Uterus (tissue), 4 donors: Measurements from ENCODE around the gene REXO1. TPM values are rescaled to one million over a fixed set of nuclear protein-coding genes. Genes with fewer than 3 reads are reported as not detected.
A peak's percentile ranks its signal among the peaks of the same experiment; 100 is the strongest.

ENCODE experiments used
- DNase-seq, 2 donors: peaks; one replicate each; pipeline ENCODE4 v3.0.0-alpha.2; 2019 to 2020
- H3K27ac ChIP-seq, 2 donors: fragments of 200-600 bp; sonication (generic); 1 replicate in 1 of 2; 2 replicates in 1 of 2; pipeline ENCODE4 v1.5.1; 2016 to 2018
- H3K27me3 ChIP-seq, 2 donors: fragments of 200-600 bp; sonication (generic); one replicate each; pipeline ENCODE4 v1.5.1; 2018 to 2019; ENCODE audit warnings: control low read depth in 1 of 2
- H3K36me3 ChIP-seq, 2 donors: fragments of 200-600 bp; sonication (generic); one replicate each; pipeline ENCODE4 v1.5.1; 2019; ENCODE audit warnings: control low read depth in 1 of 2
- H3K4me1 ChIP-seq, 2 donors: fragments of 200-600 bp; sonication (generic); one replicate each; pipeline ENCODE4 v1.5.1; 2018 to 2019; ENCODE audit warnings: control low read depth in 1 of 2
- H3K4me3 ChIP-seq, 2 donors: fragments of 200-600 bp; sonication (generic); 1 replicate in 1 of 2; 2 replicates in 1 of 2; pipeline ENCODE4 v1.5.1; 2018 to 2019; ENCODE audit warnings: mild to moderate bottlenecking in 1 of 2
- H3K9me3 ChIP-seq, 2 donors: fragments of 200-600 bp; sonication (generic); one replicate each; pipeline ENCODE4 v1.5.1; 2019; ENCODE audit warnings: control low read depth in 1 of 2
- CTCF ChIP-seq, 4 experiments: fragments of 200-600 bp in 2 of 4; fragments of 450-650 bp in 2 of 4; sonication (generic) in 2 of 4; IDR thresholded peaks; one replicate each; pipeline ENCODE4 v1.5.1; 2016 to 2019; ENCODE audit warnings: antibody characterized with exemption in 4 of 4, mild to moderate bottlenecking in 2 of 4, moderate library complexity in 1 of 4
- POLR2A ChIP-seq, 2 donors: fragments of 450-650 bp; IDR thresholded peaks; one replicate each; pipeline ENCODE4 v1.6.1; 2016; ENCODE audit warnings: antibody characterized with exemption in 2 of 2, mild to moderate bottlenecking in 1 of 2, moderate library complexity in 1 of 2
- intact Hi-C: fragments of 100-400 bp; cut with DNase I; formaldehyde crosslinking; loops from one replicate; pipeline ENCODE4 v1.15.1; 2023; ENCODE audit warnings: low total_unique reads
- total RNA-seq, 4 donors: library from RNA; depleted of rRNA in 3 of 4; stranded (reverse); fragments of >200 nt in 3 of 4; gene quantifications; one replicate each; pipeline versions ENCODE4 v1.1.0 to v1.2.4, GENCODE V29; 2014 to 2023
- donor health status: DM: yes; HTN: yes; CAD: no.

Gene REXO1
- total RNA-seq, 4 donors from 2014 or later = 1.5 to 67.4 (median 25.1) TPM

- no peaks in the 10 kb centered on the region for H3K4me1 ChIP-seq
- no peak overlapping the region for H3K4me3 ChIP-seq
- H3K36me3 ChIP-seq = no peaks in the 10 kb centered on the region
- no peak overlapping the region for H3K27ac ChIP-seq
- intact Hi-C loops = no loop called here
- no peak for DNase-seq
- H3K9me3 ChIP-seq = no peaks in the 10 kb centered on the region
- H3K27me3 ChIP-seq = no peaks in the 10 kb centered on the region
- TF ChIP-seq CTCF (IDR thresholded peaks at IDR 0.05) = no peak
- no peak for TF ChIP-seq POLR2A (IDR thresholded peaks at IDR 0.05)
Measured at GRCh38 chr19:1794424-1795172, 53.7 kb downstream of the REXO1 start.

GRCh38 chr19:1791879-1792278 lies 56.4 kb downstream of the REXO1 start:
- Histone ChIP-seq H3K4me1 (no peaks in the 10 kb centered on the region), H3K27me3 (peaks cover 0 to 4% of the 10 kb centered on the region in 2 donors), H3K9me3 (no peaks in the 10 kb centered on the region), H3K27ac (no peak overlapping the region), H3K4me3 (no peak overlapping the region), H3K36me3 (no peaks in the 10 kb centered on the region)
- intact Hi-C loops = no loop called here
- TF ChIP-seq POLR2A (IDR thresholded peaks at IDR 0.05) (no peak), CTCF (IDR thresholded peaks at IDR 0.05) (no peak)
- no peak for DNase-seq

GRCh38 chr19:1790054-1790792 lies 58.1 kb downstream of the REXO1 start:
- TF ChIP-seq POLR2A (IDR thresholded peaks at IDR 0.05) = no peak
- no peak for TF ChIP-seq CTCF (IDR thresholded peaks at IDR 0.05)
- Histone ChIP-seq H3K27me3 (peaks cover 0 to 4% of the 10 kb centered on the region in 2 donors), H3K4me1 (no peaks in the 10 kb centered on the region), H3K9me3 (no peaks in the 10 kb centered on the region), H3K27ac (no peak overlapping the region), H3K4me3 (no peak overlapping the region), H3K36me3 (no peaks in the 10 kb centered on the region)
- DNase-seq = no peak
- intact Hi-C loops = no loop called here

GRCh38 chr19:1789261-1790041 lies 58.8 kb downstream of the REXO1 start:
- no peaks in the 10 kb centered on the region for H3K9me3 ChIP-seq
- H3K4me3 ChIP-seq = no peak overlapping the region
- no peaks in the 10 kb centered on the region for H3K4me1 ChIP-seq
- no peaks in the 10 kb centered on the region for H3K36me3 ChIP-seq
- H3K27ac ChIP-seq = no peak overlapping the region
- TF ChIP-seq CTCF (IDR thresholded peaks at IDR 0.05) = no peak
- peak in 1 of 2 donors; percentile 7 for TF ChIP-seq POLR2A (IDR thresholded peaks at IDR 0.05)
- no peak for DNase-seq
- H3K27me3 ChIP-seq = peaks cover 0 to 4% of the 10 kb centered on the region in 2 donors
- intact Hi-C loops = no loop called here
